Left ventricle myocardium inferior (tissue), 1 donor: ENCODE data around the gene CPNE8. TPM values are rescaled to one million over a fixed set of nuclear protein-coding genes. Genes with fewer than 3 reads are reported as not detected.
"Not testable (repeated sequence)": the region's sequence is repeated elsewhere in the genome, so short reads cannot be mapped to it uniquely, and the experiment has no call there.

Source experiments
- DNase-seq: peaks from one replicate; pipeline ENCODE4 v3.0.0-alpha.2; 2020
- H3K27ac ChIP-seq: fragments of 200-600 bp; replicated peaks from 2 replicates; pipeline ENCODE4 v1.8.0; 2021
- H3K27me3 ChIP-seq: fragments of 200-600 bp; 2 replicates; pipeline ENCODE4 v1.8.0; 2021; ENCODE audit warnings: low read depth
- H3K36me3 ChIP-seq: fragments of 200-600 bp; 2 replicates; pipeline ENCODE4 v1.8.0; 2021
- H3K4me1 ChIP-seq: fragments of 200-600 bp; 2 replicates; pipeline ENCODE4 v1.8.0; 2021
- H3K4me3 ChIP-seq: fragments of 200-600 bp; 2 replicates; pipeline ENCODE4 v1.8.0; 2021; ENCODE audit warnings: mild to moderate bottlenecking, moderate library complexity
- H3K9me3 ChIP-seq: fragments of 200-600 bp; replicated peaks from 2 replicates; pipeline ENCODE4 v1.8.0; 2021
- intact Hi-C: fragments of 100-400 bp; cut with micrococcal nuclease; formaldehyde crosslinking; loops from one replicate; pipeline ENCODE4 v1.11.0; 2022
- total RNA-seq: library from RNA; stranded (reverse); fragmentation: NEBNext Ultra II Directional; extraction: Animal tissue kit (Norgen Biotek cat#: 25700); gene quantifications from one replicate; pipeline ENCODE4 v1.2.1, GENCODE V29; 2021
- TF ChIP-seq, protein P1 (sequence below): fragments of 200-600 bp; IDR thresholded peaks from 2 replicates; pipeline ENCODE4 v1.8.0; 2021; ENCODE audit warnings: antibody characterized with exemption, mild to moderate bottlenecking, borderline replicate concordance
- donor health status: DM: no; HTN: yes; CAD: no; lungs with severe emphysema.

CPNE8 gene
- total RNA-seq, 1 donor from 2014 or later = 7.2 TPM

GRCh38 chr12:38759621-38760020 lies 145.8 kb downstream of the CPNE8 start:
- no peak for DNase-seq
- Histone ChIP-seq H3K4me3 (no peak overlapping the region), H3K36me3 (peaks cover 8% of the 10 kb centered on the region), H3K9me3 (no peaks in the 10 kb centered on the region), H3K27me3 (no peaks in the 10 kb centered on the region), H3K4me1 (no peaks in the 10 kb centered on the region), H3K27ac (no peak overlapping the region)
- TF ChIP-seq, protein P1, sequence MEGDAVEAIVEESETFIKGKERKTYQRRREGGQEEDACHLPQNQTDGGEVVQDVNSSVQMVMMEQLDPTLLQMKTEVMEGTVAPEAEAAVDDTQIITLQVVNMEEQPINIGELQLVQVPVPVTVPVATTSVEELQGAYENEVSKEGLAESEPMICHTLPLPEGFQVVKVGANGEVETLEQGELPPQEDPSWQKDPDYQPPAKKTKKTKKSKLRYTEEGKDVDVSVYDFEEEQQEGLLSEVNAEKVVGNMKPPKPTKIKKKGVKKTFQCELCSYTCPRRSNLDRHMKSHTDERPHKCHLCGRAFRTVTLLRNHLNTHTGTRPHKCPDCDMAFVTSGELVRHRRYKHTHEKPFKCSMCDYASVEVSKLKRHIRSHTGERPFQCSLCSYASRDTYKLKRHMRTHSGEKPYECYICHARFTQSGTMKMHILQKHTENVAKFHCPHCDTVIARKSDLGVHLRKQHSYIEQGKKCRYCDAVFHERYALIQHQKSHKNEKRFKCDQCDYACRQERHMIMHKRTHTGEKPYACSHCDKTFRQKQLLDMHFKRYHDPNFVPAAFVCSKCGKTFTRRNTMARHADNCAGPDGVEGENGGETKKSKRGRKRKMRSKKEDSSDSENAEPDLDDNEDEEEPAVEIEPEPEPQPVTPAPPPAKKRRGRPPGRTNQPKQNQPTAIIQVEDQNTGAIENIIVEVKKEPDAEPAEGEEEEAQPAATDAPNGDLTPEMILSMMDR = no peak
- intact Hi-C loops = no loop called here

DNA sequence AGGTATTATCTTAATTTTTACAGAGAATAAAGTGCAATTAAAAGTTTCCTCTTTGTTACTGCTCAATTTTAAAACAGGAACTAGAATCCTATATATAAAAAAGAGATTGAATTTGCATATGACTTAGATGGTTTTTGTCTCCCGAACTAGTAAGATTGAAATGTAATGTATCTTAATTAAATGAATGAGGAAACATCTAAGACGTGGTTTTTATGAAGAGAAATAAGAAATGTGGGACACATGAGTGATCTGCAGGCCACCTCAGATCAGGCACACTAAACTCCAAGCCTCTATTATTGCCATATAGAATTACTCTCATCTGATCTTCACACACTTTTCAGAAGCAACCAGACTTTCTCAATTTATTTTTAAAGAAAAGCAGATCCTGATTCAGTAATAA lies 158.6 kb downstream of the CPNE8 start:
- intact Hi-C loops = no loop called here
- H3K36me3 ChIP-seq = no peaks in the 10 kb centered on the region
- no peaks in the 10 kb centered on the region for H3K4me1 ChIP-seq
- no peaks in the 10 kb centered on the region for H3K9me3 ChIP-seq
- H3K27ac ChIP-seq = no peak overlapping the region
- DNase-seq = no peak
- TF ChIP-seq, protein P1 = no peak
- no peaks in the 10 kb centered on the region for H3K27me3 ChIP-seq
- H3K4me3 ChIP-seq = no peak overlapping the region

GRCh38 chr12:38745601-38746000 lies 159.8 kb downstream of the CPNE8 start:
- no peaks in the 10 kb centered on the region for H3K4me1 ChIP-seq
- DNase-seq = no peak
- no peaks in the 10 kb centered on the region for H3K27me3 ChIP-seq
- intact Hi-C loops = no loop called here
- peaks cover 4% of the 10 kb centered on the region for H3K9me3 ChIP-seq
- no peak overlapping the region for H3K27ac ChIP-seq
- TF ChIP-seq, protein P1 = no peak
- H3K36me3 ChIP-seq = no peaks in the 10 kb centered on the region
- no peak overlapping the region for H3K4me3 ChIP-seq

GRCh38 chr12:38744041-38744440 lies 161.3 kb downstream of the CPNE8 start:
- intact Hi-C loops = no loop called here
- TF ChIP-seq, protein P1 = no peak

GRCh38 chr12:38742496-38742895 lies 162.9 kb downstream of the CPNE8 start:
- H3K9me3 ChIP-seq, H3K36me3 ChIP-seq, H3K4me1 ChIP-seq, intact Hi-C loops, H3K4me3 ChIP-seq, H3K27me3 ChIP-seq, H3K27ac ChIP-seq, DNase-seq: not testable (repeated sequence)

More at GRCh38 chr12:38744041-38744440, 161.3 kb downstream of the CPNE8 start:
- no peaks in the 10 kb centered on the region for H3K36me3 ChIP-seq
- no peaks in the 10 kb centered on the region for H3K27me3 ChIP-seq
- peaks cover 4% of the 10 kb centered on the region for H3K9me3 ChIP-seq
- H3K4me1 ChIP-seq = no peaks in the 10 kb centered on the region
- no peak overlapping the region for H3K4me3 ChIP-seq
- H3K27ac ChIP-seq = no peak overlapping the region
- DNase-seq = no peak

DNA sequence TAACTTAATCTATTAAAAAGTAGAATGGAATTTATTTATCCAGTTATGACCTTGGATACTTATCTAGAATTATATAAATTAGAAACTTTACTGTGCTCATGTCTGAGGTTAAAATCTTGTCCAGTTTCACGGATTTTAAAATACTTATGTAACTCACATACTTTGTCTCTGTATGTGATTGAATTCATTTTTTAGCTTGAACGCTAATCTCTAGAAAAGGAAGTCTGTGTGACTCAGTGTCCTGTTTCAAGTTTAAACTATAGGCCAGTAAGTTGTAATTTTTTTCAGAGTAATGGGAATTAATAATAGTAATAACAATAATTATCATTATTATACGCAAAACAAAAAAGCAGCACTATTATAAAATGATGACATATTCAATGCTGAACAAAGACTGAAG lies 168.6 kb downstream of the CPNE8 start:
- H3K27ac ChIP-seq = no peak overlapping the region
- no peaks in the 10 kb centered on the region for H3K36me3 ChIP-seq
- H3K4me3 ChIP-seq = no peak overlapping the region
- peaks cover 4% of the 10 kb centered on the region for H3K9me3 ChIP-seq
- H3K4me1 ChIP-seq = no peaks in the 10 kb centered on the region
- no peaks in the 10 kb centered on the region for H3K27me3 ChIP-seq
- TF ChIP-seq, protein P1 = no peak
- no peak for DNase-seq
- intact Hi-C loops = no loop called here
